Measurements from ENCODE around the gene OR10G7. TPM values are rescaled to one million over a fixed set of nuclear protein-coding genes. Genes with fewer than 3 reads are reported as not detected.

The OR10G7 gene
- total and polyA plus RNA-seq, 2 donors (not counting 3 experiments of a cell fraction or from before 2014, with no cell fraction given), result not detected

- Histone ChIP-seq H3K27me3 (ENCODE audit: control insufficient read depth in 2 of 2, insufficient read depth in 2 of 2, low read length in 2 of 2) (peaks cover 6 to 9% of the 10 kb centered on the region in 2 experiments), H3K27ac (ENCODE audit: insufficient read depth, low read depth, low read length) (no peak overlapping the region), H3K36me3 (ENCODE audit: control insufficient read depth in 2 of 2, extremely low read depth in 1 of 2, insufficient read depth in 2 of 2, low read length in 2 of 2) (no peaks in the 10 kb centered on the region), H3K9me3 (replicated peaks; ENCODE audit: control insufficient read depth, insufficient read depth, low read length) (no peaks in the 10 kb centered on the region), H3K4me2 (ENCODE audit: insufficient read depth, low read length) (peak overlapping the region; percentile 87), H3K9ac (replicated peaks; ENCODE audit: extremely low read depth, insufficient read depth, low read length) (no peak overlapping the region), H3K9me1 (replicated peaks; ENCODE audit: control insufficient read depth, extremely low read depth, insufficient read depth, low read length) (no peaks in the 10 kb centered on the region), H4K20me1 (replicated peaks; ENCODE audit: control insufficient read depth, extremely low read depth, insufficient read depth, low read length) (no peaks in the 10 kb centered on the region), H3K79me2 (ENCODE audit: control insufficient read depth, insufficient read depth, low read length) (no peaks in the 10 kb centered on the region), H3K4me1 (ENCODE audit: control insufficient read depth, extremely low read depth, insufficient read depth, low read length) (peaks cover 8% of the 10 kb centered on the region), H3K4me3 (replicated peaks in 1 of 3; ENCODE audit: insufficient read depth in 1 of 3, low read depth in 1 of 3, low read length in 3 of 3) (peak overlapping the region; percentile 23 to 42 (median 38)), H2AFZ (ENCODE audit: low read depth, low read length) (peak overlapping the region; percentile 96)
- no peak for TF ChIP-seq EZH2 (IDR thresholded peaks at IDR 0.05; ENCODE audit: borderline replicate concordance, low read depth, low read length, severe bottlenecking)
- FAIRE-seq (peak; percentile 53), DNase-seq (ENCODE audit: low read depth, low spot score) (peak; percentile 14)
- BruUV-seq (replicated peaks), result no TSS peak
- CTCF ChIA-PET, result interaction anchor here (1.1 to 4.8 kb wide), 4 partner anchors 20 to 118 kb away, joined by 3 to 38 read pairs (median 4); partner anchors contain the start of gene VWA5A
- dilution Hi-C loops (cut with MboI; ENCODE audit: extremely low pct_ligation_motif_present, low sequenced_read_pairs) (no loop called here), intact Hi-C loops (cut with micrococcal nuclease) (no loop called here)
- POLR2A ChIA-PET, result no interaction called here
These were observed 34.9 kb upstream of the OR10G7 start for GRCh38 chr11:124075841-124076651.

GRCh38 chr11:124075492-124075840 is 34.3 kb upstream of the OR10G7 start:
- H4K20me1 ChIP-seq (replicated peaks; ENCODE audit: control insufficient read depth, extremely low read depth, insufficient read depth, low read length), result no peaks in the 10 kb centered on the region
- H3K27ac ChIP-seq (ENCODE audit: insufficient read depth, low read depth, low read length), result no peak overlapping the region
- no peaks in the 10 kb centered on the region for H3K36me3 ChIP-seq (ENCODE audit: control insufficient read depth in 2 of 2, extremely low read depth in 1 of 2, insufficient read depth in 2 of 2, low read length in 2 of 2)
- intact Hi-C loops (cut with micrococcal nuclease), result no loop called here
- dilution Hi-C loops (cut with MboI; ENCODE audit: extremely low pct_ligation_motif_present, low sequenced_read_pairs), result no loop called here
- no TSS peak for BruUV-seq (replicated peaks)
- peak overlapping the region; percentile 96 for H2AFZ ChIP-seq (ENCODE audit: low read depth, low read length)
- no peaks in the 10 kb centered on the region for H3K9me3 ChIP-seq (replicated peaks; ENCODE audit: control insufficient read depth, insufficient read depth, low read length)
- peaks cover 8% of the 10 kb centered on the region for H3K4me1 ChIP-seq (ENCODE audit: control insufficient read depth, extremely low read depth, insufficient read depth, low read length)
- no peak overlapping the region for H3K4me3 ChIP-seq (replicated peaks in 1 of 3; ENCODE audit: insufficient read depth in 1 of 3, low read depth in 1 of 3, low read length in 3 of 3)
- no peaks in the 10 kb centered on the region for H3K9me1 ChIP-seq (replicated peaks; ENCODE audit: control insufficient read depth, extremely low read depth, insufficient read depth, low read length)
- H3K9ac ChIP-seq (replicated peaks; ENCODE audit: extremely low read depth, insufficient read depth, low read length), result no peak overlapping the region
- DNase-seq (ENCODE audit: low read depth, low spot score), result no peak
- ChIA-PET POLR2A (no interaction called here), CTCF (interaction anchor here (1.2 to 4.8 kb wide), 5 partner anchors 10 to 119 kb away, joined by 3 to 38 read pairs (median 4); partner anchors contain the start of gene VWA5A)
- H3K27me3 ChIP-seq (ENCODE audit: control insufficient read depth in 2 of 2, insufficient read depth in 2 of 2, low read length in 2 of 2), result peaks cover 6 to 9% of the 10 kb centered on the region in 2 experiments
- TF ChIP-seq GATA2 (IDR thresholded peaks at IDR 0.05; ENCODE audit: insufficient read depth, insufficient read length, low read depth, low read length), result no peak
- TF ChIP-seq POLR2AphosphoS5 (IDR thresholded peaks at IDR 0.05; ENCODE audit: insufficient read depth, low read depth, low read length), result no peak
- no peak for TF ChIP-seq JUN (IDR thresholded peaks at IDR 0.05; ENCODE audit: borderline replicate concordance, insufficient read depth, insufficient read length, low read depth)
- TF ChIP-seq MYC (IDR thresholded peaks at IDR 0.05; ENCODE audit: low read depth, low read length), result no peak
- no peak for TF ChIP-seq EZH2 (IDR thresholded peaks at IDR 0.05; ENCODE audit: borderline replicate concordance, low read depth, low read length, severe bottlenecking)
- TF ChIP-seq MAX (IDR thresholded peaks at IDR 0.05; ENCODE audit: insufficient read depth, insufficient read length), result no peak
- no peak for TF ChIP-seq CTCF (IDR thresholded peaks at IDR 0.05; ENCODE audit: extremely low read depth in 1 of 2, insufficient read depth in 1 of 2, low read depth in 1 of 2, low read length in 2 of 2)
- no peak for TF ChIP-seq FOS (IDR thresholded peaks at IDR 0.05; ENCODE audit: borderline replicate concordance, insufficient read depth, low read length)
- no peak for TF ChIP-seq POLR2A (IDR thresholded peaks at IDR 0.05; ENCODE audit: low read depth, low read length)
- no peak for FAIRE-seq
- no peaks in the 10 kb centered on the region for H3K79me2 ChIP-seq (ENCODE audit: control insufficient read depth, insufficient read depth, low read length)
- H3K4me2 ChIP-seq (ENCODE audit: insufficient read depth, low read length), result no peak overlapping the region

Measured in endothelial cell of umbilical vein (primary cell).